Nephron progenitor cell (in vitro differentiated cells): Measurements from ENCODE around the gene MRPL16.

ENCODE experiments used
- DNase-seq: peaks from one replicate; pipeline ENCODE4 v3.0.0; 2021
- H3K27ac Mint-ChIP-seq: 2 replicates; pipeline ENCODE4 v1.8.0; 2021; ENCODE audit warnings: mild to moderate bottlenecking, moderate library complexity, mixed read lengths
- H3K27me3 Mint-ChIP-seq: 2 replicates; pipeline ENCODE4 v1.8.0; 2021; ENCODE audit warnings: mild to moderate bottlenecking, low read depth, mixed read lengths; ENCODE audit not compliant: poor library complexity
- H3K36me3 Mint-ChIP-seq: 2 replicates; pipeline ENCODE4 v1.8.0; 2021; ENCODE audit warnings: low read depth, mixed read lengths
- H3K4me1 Mint-ChIP-seq: 2 replicates; pipeline ENCODE4 v1.8.0; 2021; ENCODE audit warnings: mixed read lengths
- H3K4me3 Mint-ChIP-seq: 2 replicates; pipeline ENCODE4 v1.8.0; 2021; ENCODE audit warnings: mild to moderate bottlenecking, moderate library complexity, mixed read lengths
- H3K9me3 Mint-ChIP-seq: 2 replicates; pipeline ENCODE4 v1.8.0; 2021; ENCODE audit warnings: mild to moderate bottlenecking, moderate library complexity, mixed read lengths
- CTCF ChIP-seq: fragments of 200-600 bp; sonication (generic); IDR thresholded peaks from 2 replicates; pipeline ENCODE4 v1.5.0; 2021; ENCODE audit warnings: antibody characterized with exemption

Gene MRPL16

GRCh38 chr11:59773083-59773440, 37.5 kb downstream of the MRPL16 start:
- Mint-ChIP-seq H3K27ac (no peak overlapping the region), H3K36me3 (peaks cover 13% of the 10 kb centered on the region), H3K9me3 (no peaks in the 10 kb centered on the region), H3K27me3 (no peaks in the 10 kb centered on the region), H3K4me1 (peaks cover 3% of the 10 kb centered on the region), H3K4me3 (no peak overlapping the region)
- no peak for DNase-seq
- no peak for TF ChIP-seq CTCF

- H3K27me3 Mint-ChIP-seq: no peaks in the 10 kb centered on the region
- no peak for DNase-seq
- H3K36me3 Mint-ChIP-seq: peaks cover 13% of the 10 kb centered on the region
- H3K27ac Mint-ChIP-seq: peak overlapping the region; percentile 11
- no peaks in the 10 kb centered on the region for H3K9me3 Mint-ChIP-seq
- H3K4me3 Mint-ChIP-seq: no peak overlapping the region
- peaks cover 3% of the 10 kb centered on the region for H3K4me1 Mint-ChIP-seq
- no peak for TF ChIP-seq CTCF
Measured at GRCh38 chr11:59771605-59772004, 39.0 kb downstream of the MRPL16 start.

- Mint-ChIP-seq H3K4me1 (peaks cover 7% of the 10 kb centered on the region), H3K4me3 (no peak overlapping the region), H3K27me3 (no peaks in the 10 kb centered on the region), H3K9me3 (no peaks in the 10 kb centered on the region), H3K27ac (no peak overlapping the region), H3K36me3 (peaks cover 13% of the 10 kb centered on the region)
- no peak for DNase-seq
- TF ChIP-seq CTCF: no peak
Measured at GRCh38 chr11:59770869-59771268, 39.7 kb downstream of the MRPL16 start.

- no peak for TF ChIP-seq CTCF
- Mint-ChIP-seq H3K27ac (no peak overlapping the region), H3K27me3 (no peaks in the 10 kb centered on the region), H3K9me3 (no peaks in the 10 kb centered on the region), H3K4me3 (no peak overlapping the region), H3K36me3 (peaks cover 13% of the 10 kb centered on the region), H3K4me1 (peaks cover 9% of the 10 kb centered on the region)
- DNase-seq: no peak
Measured at GRCh38 chr11:59770319-59770718, 40.3 kb downstream of the MRPL16 start.

GRCh38 chr11:59769828-59770227, 40.8 kb downstream of the MRPL16 start:
- no peaks in the 10 kb centered on the region for H3K9me3 Mint-ChIP-seq
- peaks cover 13% of the 10 kb centered on the region for H3K36me3 Mint-ChIP-seq
- no peak overlapping the region for H3K4me3 Mint-ChIP-seq
- no peak for DNase-seq
- no peaks in the 10 kb centered on the region for H3K27me3 Mint-ChIP-seq
- TF ChIP-seq CTCF: no peak
- no peak overlapping the region for H3K27ac Mint-ChIP-seq
- H3K4me1 Mint-ChIP-seq: peaks cover 14% of the 10 kb centered on the region

- Mint-ChIP-seq H3K9me3 (no peaks in the 10 kb centered on the region), H3K36me3 (peaks cover 13% of the 10 kb centered on the region), H3K4me3 (no peak overlapping the region), H3K4me1 (peaks cover 14% of the 10 kb centered on the region), H3K27ac (no peak overlapping the region), H3K27me3 (no peaks in the 10 kb centered on the region)
- TF ChIP-seq CTCF: no peak
- no peak for DNase-seq
Measured at GRCh38 chr11:59769111-59769510, 41.5 kb downstream of the MRPL16 start.
